HS-27A (cell line): Measurements from ENCODE around the gene CCKAR.
A peak's percentile ranks its signal among the peaks of the same experiment; 100 is the strongest.

Experiments
- DNase-seq: peaks from one replicate; pipeline ENCODE4 v3.0.0-alpha.2; 2012; ENCODE audit warnings: low read depth, missing footprints

CCKAR gene

GRCh38 chr4:26490111-26490959 is at the start of gene CCKAR:
Gene CCKAR (minus strand): TSS chr4:26490484. CDS start chr4:26490267, 217 bp downstream.
- no peak for DNase-seq

DNA sequence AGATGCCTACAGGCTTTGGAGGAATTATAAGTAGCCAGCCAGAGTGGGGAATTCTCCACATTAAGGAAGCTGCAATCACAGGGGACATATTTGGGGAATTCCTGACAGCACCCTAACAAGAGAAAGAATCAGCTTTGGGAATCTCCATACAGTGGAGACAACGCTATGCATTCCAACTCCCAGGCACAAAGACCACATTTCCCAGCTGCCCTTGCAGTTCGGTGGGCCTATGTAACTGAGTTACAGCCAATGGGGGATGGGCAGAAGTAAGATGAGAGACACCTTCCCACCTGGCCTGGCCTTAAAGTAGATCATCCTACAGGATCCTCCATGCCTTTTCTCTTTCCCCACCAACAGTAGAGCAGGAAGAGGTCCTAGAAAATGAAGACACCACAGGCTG is 43.4 kb upstream of the CCKAR start:
- no peak for DNase-seq

GRCh38 chr4:26531491-26532116 is 41.3 kb upstream of the CCKAR start:
- no peak for DNase-seq

- DNase-seq = no peak
These were observed 39.8 kb upstream of the CCKAR start for GRCh38 chr4:26530099-26530498.

GRCh38 chr4:26529479-26529878 is 39.2 kb upstream of the CCKAR start:
- DNase-seq = no peak

DNA sequence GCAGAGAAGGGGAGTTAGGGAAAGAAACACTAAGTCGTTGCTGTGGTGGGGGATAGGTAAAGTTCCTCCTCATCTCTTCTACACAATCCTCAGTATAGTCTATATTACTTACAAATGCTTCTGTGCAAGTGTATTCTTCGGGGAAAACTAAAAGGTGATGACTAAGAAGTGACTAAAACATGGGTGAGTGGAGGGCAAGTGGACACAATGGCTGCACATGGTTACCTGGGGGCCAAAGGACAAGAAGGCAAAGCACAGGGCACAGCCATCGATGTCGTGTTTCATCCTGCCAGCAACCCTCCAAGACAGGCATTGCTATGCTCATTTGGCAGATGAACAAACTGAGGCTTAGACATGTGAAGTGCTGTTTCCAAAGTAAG is 35.5 kb upstream of the CCKAR start:
- DNase-seq = no peak

DNA sequence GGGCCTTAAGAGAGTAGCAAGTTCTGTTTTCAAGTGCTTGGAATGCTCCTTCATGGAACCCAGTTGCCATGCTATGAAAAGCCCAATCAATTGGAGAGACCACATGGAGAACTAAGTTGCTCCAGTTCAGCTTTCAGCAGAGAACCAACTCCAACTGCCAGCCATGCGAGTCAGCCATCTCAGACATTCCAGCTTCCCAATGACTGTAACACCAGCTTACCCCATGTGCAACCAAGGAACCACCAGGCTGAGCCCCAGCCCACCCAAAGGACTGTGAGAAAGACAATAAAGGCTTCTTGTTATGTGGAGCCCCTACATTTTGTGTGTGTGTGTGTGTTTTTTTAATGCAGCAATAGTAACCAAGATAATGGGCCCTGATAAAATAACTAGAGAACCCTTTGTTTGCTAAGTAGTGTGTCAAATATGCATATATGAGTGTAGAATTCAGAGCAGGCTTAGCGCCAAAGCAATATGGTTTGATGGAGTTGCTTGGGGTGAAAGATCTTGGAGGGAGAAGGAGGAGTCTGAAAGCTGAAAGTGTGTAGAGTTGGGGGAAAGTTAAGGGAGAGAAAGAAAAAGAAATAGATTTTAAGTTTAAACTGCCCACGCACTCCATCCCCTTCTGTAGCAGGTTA is 35.0 kb upstream of the CCKAR start:
- peak; percentile 84 for DNase-seq

DNA sequence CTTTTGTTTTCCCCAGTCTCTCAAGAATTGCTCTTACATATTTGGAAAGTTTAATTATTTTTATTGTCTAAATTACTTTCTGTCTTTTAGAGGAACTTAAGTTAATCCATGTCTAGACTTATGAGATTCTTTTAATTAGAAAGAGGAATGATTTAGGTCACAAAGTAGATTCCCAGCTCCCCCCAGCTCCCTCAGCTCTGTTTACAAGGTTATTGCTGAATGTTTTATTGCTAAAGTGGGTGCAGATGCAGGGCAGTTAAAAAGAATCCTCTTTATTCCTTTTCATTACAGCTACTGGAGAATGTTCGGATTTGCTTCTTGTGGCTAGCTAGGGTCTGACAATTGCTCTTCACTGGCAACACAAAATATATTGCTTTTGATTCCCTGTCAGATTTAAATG is 33.7 kb upstream of the CCKAR start:
- DNase-seq = no peak

- DNase-seq = peak; percentile 35
These were observed 32.2 kb upstream of the CCKAR start for GRCh38 chr4:26522478-26522877.

DNA sequence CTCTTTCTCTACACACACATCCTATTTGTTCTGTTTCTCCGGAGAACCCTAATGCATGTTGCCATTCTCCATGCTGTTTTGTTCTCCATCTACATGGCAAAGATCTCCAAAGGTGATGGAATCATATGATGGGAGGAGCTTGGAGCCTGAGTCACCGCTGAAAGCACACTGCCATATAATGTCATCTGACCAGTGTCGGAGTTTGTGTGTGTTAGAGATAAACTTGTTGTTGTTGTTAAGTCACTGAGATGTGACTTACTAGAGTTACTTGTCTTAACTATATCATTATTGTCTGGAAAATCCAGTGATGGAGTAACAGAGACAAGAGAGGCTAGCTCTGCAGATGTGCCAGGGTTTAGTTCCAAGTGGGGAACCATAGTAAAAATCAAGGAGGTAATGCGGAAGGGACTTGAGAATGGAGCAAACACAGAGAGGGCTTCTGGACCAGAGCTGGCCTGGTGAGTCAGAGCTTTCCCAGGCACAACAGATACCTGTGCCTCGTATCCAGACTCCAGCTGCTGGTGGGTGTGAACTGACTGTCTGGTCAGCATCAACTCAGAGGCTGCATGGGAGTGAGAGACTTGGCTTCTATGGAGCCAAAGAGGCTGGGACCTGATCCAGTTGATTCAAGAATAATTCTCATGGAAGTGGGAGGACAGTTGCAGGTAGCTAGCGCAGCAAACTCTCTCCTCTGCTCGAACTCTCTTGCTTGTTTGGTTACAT is 30.6 kb upstream of the CCKAR start:
- no peak for DNase-seq

DNA sequence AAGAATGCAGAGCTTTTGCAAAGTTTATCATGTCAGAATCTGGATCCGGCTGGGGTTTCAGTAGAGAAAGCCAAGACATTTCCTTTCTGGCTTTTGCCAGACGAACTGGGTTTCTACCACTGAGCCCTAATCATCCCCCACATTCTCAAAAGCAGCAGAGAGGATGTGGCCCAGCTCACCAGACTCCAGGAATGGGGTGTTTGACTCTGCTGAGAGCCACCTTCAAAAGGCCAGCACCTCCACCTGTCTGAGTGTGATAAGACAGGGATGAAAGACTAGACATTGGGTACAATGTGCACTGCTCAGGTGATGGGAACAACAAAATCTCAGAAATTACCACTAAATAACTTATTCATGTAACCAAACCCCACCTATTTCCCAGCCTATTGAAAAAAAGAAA is 25.7 kb upstream of the CCKAR start:
- no peak for DNase-seq

- no peak for DNase-seq
These were observed 20.2 kb upstream of the CCKAR start for GRCh38 chr4:26510334-26510964.

DNA sequence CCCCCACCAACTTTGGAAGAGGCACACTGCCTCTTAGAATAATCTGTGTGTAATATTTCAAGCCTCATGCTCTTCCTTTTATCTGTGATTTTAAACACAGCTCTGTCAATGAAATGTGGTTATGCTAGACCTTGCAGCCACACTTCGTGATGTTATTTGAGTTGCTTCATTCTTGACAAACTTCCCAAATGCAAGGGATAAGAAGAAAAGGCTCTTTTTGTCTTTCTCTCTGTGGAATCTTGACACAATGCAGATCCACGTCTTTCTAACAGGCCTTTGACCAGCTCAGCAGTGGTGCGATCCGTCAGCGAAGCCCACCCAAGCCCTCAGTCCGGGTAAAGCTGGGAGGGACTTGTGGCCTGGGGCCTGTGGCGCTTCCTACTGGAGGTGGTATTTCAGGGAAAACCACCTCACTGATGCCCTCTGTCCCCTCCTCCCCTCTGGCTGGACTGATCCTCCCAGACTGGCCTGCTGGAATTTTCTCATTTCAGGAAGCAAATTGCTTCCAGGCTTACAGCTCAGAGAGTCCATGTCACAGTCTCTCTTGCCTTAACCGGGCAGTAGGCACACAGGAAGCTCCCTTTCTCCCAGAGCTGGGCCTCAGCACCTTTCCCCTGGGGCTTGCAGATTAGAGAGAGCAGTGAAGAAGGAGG is 19.5 kb upstream of the CCKAR start:
- DNase-seq = no peak

DNA sequence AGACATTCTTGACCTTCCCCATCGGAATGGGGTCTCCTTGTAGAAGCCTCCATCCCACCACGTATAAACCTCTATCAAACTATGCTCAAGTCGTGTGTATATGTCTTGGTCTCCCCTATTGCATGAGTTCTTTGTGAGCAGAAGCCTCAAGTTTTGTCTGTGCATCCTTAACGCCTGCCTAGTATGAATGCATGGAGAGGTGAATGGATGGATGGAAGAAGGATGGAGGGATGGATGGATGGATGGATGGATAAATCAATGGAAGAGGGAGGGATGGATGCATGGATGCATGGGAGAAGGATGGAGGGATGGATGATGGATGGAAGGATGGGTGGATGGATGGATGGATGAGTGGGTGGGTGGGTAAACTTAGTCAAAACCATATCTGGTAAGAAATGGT is 17.0 kb upstream of the CCKAR start:
- no peak for DNase-seq

GRCh38 chr4:26503844-26504243 is 13.6 kb upstream of the CCKAR start:
- no peak for DNase-seq

DNA sequence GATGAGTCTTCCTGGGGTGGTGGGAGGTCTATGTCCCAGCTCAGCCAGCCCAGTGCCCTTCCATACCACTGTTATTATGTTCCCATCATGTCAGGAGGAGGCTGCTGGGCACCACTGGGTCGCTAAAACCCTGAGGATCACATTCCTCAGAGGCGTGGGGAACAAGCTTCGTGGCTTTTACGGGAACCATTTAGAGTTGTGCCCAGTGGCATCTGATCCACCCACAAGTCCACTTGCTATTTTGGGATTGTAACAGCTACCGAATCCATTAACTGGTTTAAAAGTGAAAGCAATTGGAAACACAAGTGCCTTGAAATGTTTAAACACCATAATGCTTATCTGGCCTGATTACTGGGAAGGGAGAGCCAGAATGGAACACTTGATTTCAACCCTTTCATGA is 13.1 kb upstream of the CCKAR start:
- no peak for DNase-seq

DNA sequence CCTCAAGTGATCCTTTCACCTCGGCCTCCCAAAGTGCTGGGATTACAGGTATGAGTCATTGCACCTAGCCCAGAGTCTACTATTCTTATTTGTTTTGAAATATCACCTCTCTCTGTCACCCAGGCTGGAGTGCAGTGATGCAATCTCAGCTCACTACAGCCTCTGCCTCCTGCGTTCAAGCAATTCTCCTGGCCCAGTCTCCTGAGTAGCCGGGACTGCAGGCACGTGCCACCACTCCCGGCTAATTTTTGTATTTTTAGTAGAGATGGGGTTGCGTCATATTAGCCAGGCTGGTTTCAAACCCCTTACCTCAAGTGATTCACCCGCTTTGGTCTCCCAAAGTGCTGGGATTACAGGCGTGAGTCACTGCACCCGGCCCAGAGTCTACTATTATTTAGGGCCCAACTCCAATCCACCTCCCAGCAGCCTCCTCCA is 10.3 kb upstream of the CCKAR start:
- peak; percentile 87 for DNase-seq

GRCh38 chr4:26496207-26496783 is 6.0 kb upstream of the CCKAR start:
- no peak for DNase-seq

DNA sequence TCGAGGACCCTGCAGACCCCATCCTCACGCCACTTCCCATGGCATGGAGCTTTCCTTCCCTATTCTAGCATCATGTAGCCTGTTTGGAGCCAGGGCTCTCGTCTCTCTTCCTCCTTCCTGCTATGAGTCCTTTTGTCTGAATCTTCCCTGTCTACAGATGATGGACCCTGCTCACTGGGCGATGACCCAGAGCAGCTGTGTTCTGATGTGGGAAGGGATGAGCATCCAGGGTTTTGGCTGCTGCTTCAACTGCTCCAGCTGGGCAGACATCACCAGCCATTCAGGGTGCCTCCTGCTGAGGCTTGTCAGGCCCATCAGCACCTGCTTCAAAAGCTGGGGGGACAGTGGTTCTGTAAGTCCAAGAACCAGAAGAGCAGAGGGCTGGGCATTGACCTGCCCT is 3.2 kb upstream of the CCKAR start:
- no peak for DNase-seq

GRCh38 chr4:26491449-26492170 is 1.3 kb upstream of the CCKAR start:
- DNase-seq = no peak

DNA sequence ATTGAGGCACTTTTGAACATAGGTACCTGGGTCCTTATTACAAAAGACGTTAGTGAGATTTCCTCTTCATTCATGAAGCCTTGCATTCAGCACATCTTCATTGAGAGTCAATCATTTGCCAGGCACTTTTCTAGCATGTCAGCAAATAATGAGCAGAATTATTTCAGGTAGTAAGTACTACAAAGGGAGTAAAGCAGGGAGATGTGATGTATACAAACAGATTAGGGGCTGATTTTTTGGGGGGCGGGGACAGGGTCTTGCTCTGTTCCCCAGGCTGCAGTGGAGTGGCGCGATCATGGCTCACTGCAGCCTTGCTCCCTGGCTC is 638 bp upstream of the CCKAR start:
- DNase-seq = no peak
